ENCODE results near the gene DNAH17.

DNA sequence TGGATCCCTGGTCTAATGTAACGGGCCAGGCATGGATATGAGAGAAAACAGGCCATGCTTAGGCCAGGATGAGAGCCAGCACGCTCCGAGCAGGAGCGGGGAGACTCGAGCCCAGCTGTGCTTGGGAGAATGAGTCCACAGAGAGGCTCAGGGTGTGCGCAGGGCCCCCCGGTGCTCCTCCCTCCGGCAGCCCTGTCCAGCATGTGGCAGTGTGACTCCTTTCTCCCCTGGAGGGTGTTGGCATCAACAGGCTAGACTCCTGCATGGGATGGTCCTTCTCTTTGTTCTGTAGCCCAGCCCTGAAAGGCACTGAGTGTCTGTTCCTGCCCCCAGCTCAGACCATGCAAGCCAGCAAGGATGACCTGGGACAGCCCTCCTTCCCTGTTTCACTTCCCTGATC lies 175.3 kb downstream of the DNAH17 start:
- TF ChIP-seq, protein P1, sequence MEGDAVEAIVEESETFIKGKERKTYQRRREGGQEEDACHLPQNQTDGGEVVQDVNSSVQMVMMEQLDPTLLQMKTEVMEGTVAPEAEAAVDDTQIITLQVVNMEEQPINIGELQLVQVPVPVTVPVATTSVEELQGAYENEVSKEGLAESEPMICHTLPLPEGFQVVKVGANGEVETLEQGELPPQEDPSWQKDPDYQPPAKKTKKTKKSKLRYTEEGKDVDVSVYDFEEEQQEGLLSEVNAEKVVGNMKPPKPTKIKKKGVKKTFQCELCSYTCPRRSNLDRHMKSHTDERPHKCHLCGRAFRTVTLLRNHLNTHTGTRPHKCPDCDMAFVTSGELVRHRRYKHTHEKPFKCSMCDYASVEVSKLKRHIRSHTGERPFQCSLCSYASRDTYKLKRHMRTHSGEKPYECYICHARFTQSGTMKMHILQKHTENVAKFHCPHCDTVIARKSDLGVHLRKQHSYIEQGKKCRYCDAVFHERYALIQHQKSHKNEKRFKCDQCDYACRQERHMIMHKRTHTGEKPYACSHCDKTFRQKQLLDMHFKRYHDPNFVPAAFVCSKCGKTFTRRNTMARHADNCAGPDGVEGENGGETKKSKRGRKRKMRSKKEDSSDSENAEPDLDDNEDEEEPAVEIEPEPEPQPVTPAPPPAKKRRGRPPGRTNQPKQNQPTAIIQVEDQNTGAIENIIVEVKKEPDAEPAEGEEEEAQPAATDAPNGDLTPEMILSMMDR (IDR thresholded peaks at IDR 0.05): no peak
- no peak for TF ChIP-seq ZFX (IDR thresholded peaks at IDR 0.05; ENCODE audit: borderline replicate concordance)

Data from 22Rv1 (cell line).